NCI-H2107 treated with DMSO at 0.1 percent for 48 hours (cell line): ENCODE measurements around the gene VMP1.
"Not testable (repeated sequence)": the region's sequence is repeated elsewhere in the genome, so short reads cannot be mapped to it uniquely, and the experiment has no call there.

Source experiments
- DNase-seq: peaks from one replicate; lab custom pipeline; 2025; ENCODE audit not compliant: unreplicated experiment; lab: John Stamatoyannopoulos, UW

Gene VMP1

DNA sequence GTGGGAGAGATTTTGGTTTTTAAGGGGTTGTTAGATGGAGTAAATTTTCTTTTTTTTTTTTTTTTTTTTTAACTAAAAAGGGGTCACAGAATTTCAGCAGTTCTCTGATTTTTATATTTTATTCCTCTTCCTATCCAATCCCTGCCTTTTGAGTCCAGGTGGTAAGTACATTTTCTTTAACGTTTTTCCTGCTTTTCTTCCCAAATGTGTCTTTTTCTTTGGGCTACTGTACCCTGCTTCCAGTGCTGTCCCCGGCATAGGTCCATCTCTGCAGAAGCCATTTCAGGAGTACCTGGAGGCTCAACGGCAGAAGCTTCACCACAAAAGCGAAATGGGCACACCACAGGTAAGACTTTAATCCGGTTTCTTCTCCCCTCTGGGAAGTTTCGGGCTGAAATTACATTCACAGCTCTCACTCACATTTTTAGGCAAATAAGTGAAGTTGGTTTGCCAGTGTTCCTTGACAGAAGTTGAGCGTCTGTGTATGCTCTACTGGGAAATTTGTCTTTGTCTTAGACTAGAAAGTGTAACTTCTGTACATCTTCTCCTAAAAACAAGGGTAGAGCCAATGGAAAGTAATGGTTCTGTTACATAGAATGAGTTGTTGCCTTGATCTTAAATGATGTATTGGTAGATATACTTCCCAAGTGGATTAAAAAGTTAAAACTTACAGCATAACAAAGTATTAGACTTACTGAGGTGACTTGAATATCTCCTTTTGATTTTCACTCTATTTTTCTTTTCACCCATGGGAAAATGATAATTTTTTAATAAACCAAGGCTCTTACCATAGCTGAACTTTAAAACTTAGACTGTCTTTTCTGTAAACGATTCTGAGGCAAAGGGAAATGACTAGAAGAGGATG is 130.8 kb downstream of the VMP1 start:
- DNase-seq: no peak

DNA sequence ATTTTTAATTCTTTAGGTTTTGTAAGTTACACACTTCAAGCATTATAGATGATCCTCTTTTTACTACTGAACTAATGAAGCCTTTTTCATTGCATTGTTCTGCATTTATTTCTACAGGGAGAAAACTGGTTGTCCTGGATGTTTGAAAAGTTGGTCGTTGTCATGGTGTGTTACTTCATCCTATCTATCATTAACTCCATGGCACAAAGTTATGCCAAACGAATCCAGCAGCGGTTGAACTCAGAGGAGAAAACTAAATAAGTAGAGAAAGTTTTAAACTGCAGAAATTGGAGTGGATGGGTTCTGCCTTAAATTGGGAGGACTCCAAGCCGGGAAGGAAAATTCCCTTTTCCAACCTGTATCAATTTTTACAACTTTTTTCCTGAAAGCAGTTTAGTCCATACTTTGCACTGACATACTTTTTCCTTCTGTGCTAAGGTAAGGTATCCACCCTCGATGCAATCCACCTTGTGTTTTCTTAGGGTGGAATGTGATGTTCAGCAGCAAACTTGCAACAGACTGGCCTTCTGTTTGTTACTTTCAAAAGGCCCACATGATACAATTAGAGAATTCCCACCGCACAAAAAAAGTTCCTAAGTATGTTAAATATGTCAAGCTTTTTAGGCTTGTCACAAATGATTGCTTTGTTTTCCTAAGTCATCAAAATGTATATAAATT is 132.3 kb downstream of the VMP1 start:
- no peak for DNase-seq

DNA sequence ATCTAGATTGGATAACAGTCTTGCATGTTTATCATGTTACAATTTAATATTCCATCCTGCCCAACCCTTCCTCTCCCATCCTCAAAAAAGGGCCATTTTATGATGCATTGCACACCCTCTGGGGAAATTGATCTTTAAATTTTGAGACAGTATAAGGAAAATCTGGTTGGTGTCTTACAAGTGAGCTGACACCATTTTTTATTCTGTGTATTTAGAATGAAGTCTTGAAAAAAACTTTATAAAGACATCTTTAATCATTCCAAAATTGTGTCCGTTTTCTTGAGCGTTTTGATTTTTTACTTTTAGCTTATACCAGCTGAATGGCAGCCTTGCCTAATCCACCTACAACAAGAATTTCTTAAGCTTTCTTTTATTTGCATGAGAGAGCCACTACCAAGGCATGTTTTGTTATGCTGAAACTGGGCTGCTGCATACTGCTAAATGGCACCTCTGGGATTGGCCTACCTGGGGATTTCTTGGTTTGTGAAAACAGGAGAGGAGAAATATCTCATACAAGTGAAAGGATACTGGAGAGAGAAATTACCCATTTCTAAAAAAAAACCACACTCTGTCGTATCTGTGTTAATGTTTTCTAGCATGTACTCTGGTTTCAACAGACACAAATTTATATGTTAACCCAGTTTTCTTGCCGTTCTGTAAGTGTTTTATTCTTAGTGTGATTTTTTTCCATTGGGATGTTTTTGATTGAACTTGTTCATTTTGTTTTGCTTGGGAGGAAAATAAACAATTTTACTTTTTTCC is 133.1 kb downstream of the VMP1 start:
- no peak for DNase-seq

DNA sequence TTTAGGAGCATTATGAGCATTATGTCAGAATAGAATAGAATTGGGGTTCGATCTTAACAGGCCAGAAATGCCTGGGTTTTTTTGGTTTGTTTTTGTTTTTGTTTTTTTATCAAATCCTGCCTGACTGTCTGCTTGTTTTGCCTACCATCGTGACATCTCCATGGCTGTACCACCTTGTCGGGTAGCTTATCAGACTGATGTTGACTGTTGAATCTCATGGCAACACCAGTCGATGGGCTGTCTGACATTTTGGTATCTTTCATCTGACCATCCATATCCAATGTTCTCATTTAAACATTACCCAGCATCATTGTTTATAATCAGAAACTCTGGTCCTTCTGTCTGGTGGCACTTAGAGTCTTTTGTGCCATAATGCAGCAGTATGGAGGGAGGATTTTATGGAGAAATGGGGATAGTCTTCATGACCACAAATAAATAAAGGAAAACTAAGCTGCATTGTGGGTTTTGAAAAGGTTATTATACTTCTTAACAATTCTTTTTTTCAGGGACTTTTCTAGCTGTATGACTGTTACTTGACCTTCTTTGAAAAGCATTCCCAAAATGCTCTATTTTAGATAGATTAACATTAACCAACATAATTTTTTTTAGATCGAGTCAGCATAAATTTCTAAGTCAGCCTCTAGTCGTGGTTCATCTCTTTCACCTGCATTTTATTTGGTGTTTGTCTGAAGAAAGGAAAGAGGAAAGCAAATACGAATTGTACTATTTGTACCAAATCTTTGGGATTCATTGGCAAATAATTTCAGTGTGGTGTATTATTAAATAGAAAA is 133.8 kb downstream of the VMP1 start:
- not testable (repeated sequence) for DNase-seq

DNA sequence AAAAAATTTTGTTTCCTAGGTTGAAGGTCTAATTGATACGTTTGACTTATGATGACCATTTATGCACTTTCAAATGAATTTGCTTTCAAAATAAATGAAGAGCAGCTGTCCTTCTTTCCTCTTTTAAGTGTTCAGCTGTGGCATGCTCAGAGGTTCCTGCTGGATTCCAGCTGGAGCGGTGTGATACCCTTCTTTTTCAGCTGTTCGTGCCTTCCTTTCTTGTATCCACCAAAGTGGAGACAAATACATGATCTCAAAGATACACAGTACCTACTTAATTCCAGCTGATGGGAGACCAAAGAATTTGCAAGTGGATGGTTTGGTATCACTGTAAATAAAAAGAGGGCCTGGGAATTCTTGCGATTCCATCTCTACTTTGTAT is 134.4 kb downstream of the VMP1 start:
- DNase-seq: not testable (repeated sequence)

DNA sequence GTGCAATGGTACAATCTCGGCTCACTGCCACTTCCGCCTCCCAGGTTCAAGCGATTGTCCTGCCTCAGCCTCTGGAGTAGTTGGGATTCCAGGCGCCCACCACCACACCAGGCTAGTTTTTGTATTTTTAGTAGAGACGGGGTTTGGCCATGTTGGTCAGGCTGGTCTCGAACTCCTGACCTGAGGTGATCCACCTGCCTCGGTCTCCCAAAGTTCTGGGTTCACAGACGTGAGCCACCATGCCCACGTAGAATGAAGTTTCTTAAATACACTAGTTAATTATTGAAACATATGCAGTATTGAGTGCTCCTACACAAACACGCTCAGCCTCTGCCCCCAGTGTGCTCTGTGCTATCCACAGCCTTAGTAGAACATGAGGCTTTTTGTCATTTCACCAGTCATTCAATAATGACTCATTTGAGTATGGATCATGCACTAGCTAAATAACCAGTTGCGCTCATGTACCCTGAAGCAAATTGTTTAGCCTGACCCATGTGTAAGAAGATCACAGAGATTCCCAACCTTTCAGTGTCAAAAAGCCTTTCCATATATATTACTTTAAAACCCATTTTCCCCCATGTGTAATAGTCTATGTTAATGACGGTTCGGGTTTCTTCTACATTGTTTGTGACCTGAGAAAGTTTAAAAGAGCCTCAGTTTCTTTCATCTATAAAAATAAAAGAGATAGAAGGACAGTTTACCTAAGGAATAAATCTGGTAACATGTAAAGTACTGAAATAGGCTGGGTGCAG is 135.6 kb downstream of the VMP1 start:
- DNase-seq: no peak

DNA sequence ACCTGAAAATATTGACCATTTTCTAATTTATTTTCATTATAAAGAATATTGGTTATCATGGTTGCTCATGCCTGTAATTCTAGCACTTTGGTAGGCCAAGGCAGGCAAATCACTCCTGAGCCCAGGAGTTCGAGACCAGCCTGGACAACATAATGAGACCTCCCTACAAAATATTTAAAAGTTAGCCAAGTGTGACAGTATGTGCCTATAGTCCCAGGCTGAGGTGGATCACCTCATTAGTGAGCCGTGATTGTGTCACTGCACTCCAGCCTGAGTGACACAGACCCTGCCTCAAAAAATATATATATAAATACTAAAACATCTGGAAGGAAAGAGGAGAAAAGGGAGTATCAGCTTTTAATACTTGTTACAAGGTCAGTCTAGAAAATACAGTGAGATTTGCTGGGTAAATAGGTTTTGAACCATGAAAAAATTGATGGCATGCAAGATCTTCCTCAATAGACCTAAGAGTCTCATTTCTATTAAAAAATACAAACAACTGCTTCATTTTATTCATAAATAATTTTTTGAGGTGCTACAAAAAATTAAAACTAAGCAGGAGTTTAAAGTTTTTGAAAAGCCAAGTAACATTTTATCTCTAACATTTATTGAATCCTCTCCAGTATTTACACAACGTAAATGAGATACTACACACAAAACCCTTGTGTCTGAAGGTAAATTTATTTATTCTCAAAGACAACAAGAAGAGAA is 137.6 kb downstream of the VMP1 start:
- no peak for DNase-seq

DNA sequence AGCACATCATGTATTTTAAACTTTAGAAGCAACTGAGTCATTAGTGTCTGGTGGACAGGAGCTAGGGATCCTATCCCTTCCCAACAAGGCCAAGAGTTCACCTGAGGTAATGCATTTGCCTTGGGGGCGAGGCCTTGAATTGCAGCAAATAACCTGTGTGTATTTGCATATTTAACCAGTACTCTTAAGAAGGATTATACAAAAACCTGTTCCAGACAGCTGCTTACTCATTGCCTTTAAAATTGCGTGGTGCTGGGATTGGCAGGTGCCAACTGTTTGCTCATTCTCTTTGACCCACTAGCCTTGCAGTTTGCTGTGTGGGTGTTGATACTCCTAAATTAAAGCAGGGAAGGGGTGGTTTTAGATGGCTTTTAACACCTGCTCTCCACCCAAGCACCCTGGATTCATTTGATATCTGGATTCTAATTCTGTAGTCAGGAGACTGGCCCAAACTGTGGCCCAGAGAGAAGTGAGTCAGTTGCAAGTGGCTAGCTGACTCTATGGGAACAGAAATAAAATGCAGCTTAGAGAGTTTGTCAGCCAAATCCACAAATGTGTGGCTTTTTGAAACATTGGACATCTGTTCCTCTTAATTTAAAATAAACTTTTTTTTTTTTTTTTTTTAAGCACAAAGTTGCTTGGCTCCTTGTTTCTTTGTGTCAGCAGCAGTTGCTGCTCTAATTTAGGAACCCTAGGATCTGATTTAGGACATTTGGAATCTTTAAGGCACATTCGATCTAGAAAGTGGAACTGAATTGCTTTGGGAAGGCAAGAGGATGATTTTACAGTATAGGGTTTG is 138.3 kb downstream of the VMP1 start:
- DNase-seq: peak; percentile 99

DNA sequence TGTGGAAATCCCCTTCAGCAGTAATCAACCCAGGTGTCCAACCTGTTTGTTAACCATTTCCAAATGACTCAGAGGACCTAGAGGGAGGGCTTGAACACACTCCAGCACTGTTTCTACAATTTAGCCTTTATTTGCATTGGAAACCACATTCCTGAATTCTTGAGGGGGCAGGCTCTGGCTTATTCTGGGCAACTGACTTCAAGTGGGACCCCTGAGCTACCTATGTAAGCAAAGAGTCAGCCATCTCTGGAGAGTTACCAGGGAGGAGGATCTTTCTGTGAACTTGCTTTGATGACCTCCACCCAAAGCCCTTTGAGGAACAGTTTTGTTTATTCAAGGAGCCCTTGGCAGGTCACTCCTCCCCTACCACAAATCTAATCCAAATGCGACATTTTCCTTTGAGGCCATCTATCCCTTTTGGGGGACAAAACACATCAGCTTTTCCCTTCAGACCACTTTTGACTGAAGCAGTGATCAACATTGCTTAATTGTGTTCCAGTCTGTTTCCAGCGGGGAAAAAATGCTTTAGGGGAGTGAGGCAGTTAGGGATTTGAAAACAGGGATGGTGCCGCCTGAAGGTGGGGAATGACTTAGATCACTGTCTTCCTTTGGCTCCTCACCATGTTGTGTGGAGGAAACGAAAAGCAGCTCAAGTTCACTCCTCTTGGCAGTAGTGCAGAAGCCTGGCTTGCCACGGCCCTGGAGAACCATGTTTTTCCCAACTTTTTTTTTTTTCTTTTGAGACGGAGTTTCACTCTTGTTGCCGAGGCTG is 139.1 kb downstream of the VMP1 start:
- DNase-seq: peak; percentile 90

DNA sequence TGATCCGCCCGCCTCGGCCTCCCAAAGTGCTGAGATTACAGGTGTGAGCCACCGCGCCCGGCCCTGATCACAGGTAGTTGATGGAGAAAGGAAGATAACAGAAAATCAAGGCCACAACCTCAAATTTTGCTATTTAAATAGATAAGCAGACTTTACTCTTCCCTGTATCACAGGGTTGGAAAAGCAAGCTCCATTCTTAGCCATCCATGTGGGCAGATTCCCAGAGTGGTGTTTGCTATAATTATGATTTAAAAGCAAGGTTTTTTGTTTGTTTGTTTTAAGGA is 140.9 kb downstream of the VMP1 start:
- no peak for DNase-seq

DNA sequence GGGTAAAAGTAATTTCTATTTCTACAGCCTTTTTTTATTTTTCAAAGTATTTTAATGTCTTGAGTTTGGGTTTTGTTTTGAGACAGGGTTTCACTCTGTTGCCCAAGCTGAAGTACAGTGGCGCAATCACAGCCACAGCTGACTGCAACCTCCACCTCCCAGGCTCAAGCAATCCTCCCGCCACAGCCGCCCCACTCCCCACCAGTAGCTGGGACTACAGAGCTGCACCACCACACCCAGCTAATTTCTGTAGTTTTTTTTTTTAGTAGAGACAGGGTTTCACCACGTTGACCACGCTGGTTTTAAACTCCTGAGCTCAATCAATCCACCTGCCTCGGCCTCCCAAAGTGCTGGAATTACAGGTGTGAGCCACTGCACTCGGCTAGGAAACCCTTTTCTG is 141.3 kb downstream of the VMP1 start:
- peak; percentile 21 for DNase-seq

DNA sequence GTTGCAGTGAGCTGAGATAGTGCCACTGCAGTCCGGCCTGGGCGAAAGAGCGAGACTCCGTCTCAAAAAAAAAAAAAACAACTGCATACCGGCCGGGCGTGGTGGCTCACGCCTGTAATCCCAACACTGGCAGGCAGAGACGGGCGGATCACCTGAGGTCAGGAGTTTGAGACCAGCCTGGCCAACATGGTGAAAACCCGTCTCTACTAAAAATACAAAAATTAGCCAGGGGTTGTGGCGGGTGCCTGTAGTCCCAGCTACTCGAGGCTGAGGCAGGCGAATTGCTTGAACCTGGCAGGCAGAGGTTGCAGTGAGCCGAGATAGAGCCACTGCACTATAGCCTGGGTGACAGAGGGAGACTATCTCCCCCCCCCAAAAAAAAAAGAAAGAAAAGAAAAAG is 142.9 kb downstream of the VMP1 start:
- DNase-seq: not testable (repeated sequence)

DNA sequence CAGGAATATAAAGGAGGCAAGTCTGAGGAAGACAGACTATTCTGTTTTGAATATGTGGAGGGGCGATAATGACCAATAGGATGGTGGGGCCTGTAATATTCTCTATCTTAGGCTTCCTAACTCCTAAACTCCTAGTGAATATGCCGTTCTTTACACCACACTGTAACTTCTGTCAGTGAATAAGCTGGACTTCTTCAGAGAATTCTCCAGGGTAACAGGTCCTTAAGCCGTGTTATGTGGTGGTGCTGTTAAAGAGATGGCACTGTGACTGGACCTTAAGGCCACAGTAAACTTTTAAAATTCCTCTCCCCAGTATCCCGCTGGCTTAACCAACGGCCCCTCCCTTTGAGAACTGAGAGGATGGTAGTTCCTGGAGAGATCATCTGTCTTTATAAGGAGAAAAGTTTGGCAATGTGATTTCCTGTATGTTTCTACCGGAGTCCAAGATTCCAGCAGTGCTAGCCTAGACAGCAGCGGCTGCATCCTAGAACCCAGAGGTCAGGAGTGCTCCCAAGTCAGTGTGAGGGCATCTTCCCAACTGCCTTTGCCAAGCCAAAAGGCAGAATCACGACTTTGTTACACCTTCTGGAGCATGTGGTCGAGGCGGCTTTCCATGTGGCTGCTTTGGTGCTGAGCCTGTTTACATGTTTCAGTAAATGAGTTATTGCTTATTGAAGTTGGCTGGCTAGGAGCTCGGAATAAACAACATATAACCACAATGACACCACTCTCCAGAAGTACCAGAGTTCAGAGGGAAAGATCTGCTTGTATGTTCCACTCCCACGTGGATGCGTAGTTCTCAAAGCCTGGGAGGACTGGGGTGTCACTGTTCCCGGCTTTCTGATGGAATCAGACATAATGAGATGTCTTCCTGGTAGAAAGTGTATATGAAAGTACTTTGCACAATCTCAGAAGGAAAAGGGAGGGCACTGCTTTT is 144.3 kb downstream of the VMP1 start:
- DNase-seq: no peak

DNA sequence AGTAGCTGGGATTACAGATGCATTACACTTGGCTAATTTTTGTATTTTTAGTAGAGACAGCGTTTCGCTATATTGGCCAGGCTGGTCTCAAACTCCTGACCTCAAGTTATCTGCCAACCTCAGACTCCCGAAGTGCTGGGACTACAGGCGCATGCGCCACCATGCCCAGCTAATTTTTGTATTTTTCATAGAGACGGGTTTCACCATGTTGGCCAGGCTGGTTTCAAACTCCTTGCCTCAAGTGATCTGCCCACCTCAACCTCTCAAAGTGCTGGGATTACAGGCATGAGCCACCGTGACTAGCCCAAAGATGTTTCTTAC is 145.4 kb downstream of the VMP1 start:
- not testable (repeated sequence) for DNase-seq

DNA sequence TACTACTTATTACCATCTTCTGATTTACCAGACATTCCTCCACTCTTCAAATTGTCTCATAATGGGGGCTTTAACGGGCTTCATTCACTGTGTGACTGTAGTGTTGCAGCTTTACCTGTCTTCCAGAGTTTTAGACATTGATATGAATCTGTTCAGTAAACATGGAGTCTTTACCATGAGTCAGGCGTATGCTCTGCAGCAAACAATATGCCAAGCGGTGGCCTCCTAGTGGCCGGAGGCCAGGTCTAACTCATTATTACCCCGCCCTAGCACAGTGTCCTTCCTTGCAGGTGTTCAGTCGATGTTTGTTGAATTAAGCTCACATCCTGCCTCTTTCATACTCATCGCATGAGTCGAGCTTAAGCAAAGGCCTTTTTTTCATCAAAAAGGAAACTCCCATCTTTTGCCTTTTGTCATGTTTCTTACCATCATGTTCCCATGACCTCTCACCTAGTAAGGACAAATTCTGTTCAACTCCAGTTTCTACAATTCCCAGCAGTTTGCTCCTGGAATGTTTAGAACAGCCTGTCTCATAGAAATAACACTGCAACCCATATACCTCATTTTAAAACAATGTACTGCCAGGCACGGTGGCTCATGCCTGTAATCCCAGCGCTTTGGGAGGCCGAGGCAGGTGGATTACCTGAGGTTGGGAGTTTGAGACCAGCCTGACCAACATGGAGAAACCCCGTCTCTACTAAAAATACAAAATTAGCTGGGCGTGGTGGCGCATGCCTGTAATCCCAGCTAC is 145.9 kb downstream of the VMP1 start:
- no peak for DNase-seq

DNA sequence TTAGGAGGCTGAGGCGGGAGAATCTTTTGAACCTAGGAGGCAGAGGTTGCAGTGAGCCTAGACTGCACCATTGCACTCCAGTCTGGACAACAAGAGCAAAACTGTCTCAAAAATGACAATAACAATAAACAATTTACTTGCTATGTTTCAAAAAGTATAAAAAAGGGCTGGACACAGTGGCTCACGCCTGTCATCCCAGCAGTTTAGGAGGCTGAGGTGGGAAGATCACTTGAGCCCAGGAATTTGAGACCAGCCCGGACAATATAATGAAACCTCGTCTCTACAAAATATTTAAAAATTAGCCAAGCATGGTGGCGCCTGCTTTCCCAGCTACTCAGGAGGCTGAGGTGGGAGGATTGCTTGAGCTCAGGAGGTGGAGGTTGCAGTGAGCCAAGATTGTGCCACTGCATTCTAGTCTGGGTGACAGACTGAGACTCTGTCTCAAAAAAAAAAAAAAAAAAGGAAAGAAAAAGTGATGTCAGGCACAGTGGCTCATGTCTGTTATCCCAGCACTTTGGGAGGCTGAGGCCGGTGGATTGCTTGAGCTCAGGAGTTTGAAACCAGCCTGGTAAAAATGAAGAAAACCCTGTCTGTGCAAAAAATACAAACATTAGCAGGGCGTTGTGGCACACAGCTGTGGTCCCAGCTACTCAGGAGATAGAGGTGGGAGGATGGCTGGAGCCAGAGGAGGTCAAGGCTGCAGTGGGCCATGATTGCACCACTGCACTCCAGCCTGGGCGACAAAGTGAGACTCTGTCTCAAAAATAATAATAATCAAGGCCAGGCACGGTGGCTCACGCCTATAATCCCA is 146.7 kb downstream of the VMP1 start:
- DNase-seq: not testable (repeated sequence)
